HUES64 (cell line): ENCODE results near the gene TPST1.

Experiments
- H3K27ac ChIP-seq: 2 replicates; pipeline ENCODE4 v1.7.0; 2013; ENCODE audit warnings: low read depth, low read length, inconsistent platforms
- H3K27me3 ChIP-seq: 2 replicates; pipeline ENCODE4 v1.6.1; 2013; ENCODE audit warnings: mild to moderate bottlenecking, low read length; ENCODE audit not compliant: insufficient read depth
- H3K36me3 ChIP-seq: 2 replicates; pipeline ENCODE4 v1.6.1; 2013; ENCODE audit warnings: mild to moderate bottlenecking, low read length; ENCODE audit not compliant: insufficient read depth
- H3K4me1 ChIP-seq: 2 replicates; pipeline ENCODE4 v1.6.1; 2013; ENCODE audit warnings: mild to moderate bottlenecking, low read length, moderate library complexity; ENCODE audit not compliant: insufficient read depth
- H3K4me3 ChIP-seq: 2 replicates; pipeline ENCODE4 v1.5.1; 2013; ENCODE audit warnings: mild to moderate bottlenecking, low read length, moderate library complexity
- H3K9ac ChIP-seq: 2 replicates; pipeline ENCODE4 v1.6.1; 2013; ENCODE audit warnings: mild to moderate bottlenecking, low read depth, low read length
- H3K9me3 ChIP-seq: 2 replicates; pipeline ENCODE4 v1.6.1; 2013; ENCODE audit warnings: low read depth, low read length; ENCODE audit not compliant: insufficient read depth
- WGBS: fragments of 150-250, 120-280 bp; methylation state at CpG from one replicate; pipeline ENCODE4 v1.1.7; 2013; ENCODE audit warnings: missing lambda C conversion rate; 5-methylcytosine and 5-hydroxymethylcytosine counted together

Gene TPST1

GRCh38 chr7:66265566-66265965 is 60.4 kb downstream of the TPST1 start:
- Histone ChIP-seq H3K36me3 (peaks cover 2% of the 10 kb centered on the region; the same call in 1 of the 2 replicates), H3K4me1 (no peaks in the 10 kb centered on the region), H3K9ac (no peak overlapping the region), H3K4me3 (no peak overlapping the region), H3K27me3 (no peaks in the 10 kb centered on the region), H3K9me3 (peaks cover 31% of the 10 kb centered on the region), H3K27ac (no peak overlapping the region)
- 100% methylated on average over 1 of the region's 1 CpG for WGBS

DNA sequence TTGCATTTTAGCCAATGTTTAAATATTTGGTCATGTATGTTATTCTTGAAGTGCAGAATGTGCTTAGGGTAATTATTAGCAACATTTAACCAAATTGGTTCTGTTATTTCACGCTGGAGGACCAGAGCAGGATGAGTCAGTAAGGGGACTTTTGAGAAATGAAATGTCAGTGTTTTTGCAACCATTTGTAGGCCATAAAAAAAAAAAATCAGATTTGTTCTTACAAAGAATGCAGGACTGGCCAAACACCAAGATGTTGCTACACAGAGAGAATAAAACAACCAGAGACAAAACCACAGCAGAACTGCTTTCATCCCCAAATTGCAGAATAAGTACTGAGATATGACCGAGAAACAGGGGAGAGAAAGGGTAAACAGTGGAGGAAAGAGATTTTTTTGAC is 62.1 kb downstream of the TPST1 start:
- Histone ChIP-seq H3K4me3 (no peak overlapping the region), H3K27me3 (no peaks in the 10 kb centered on the region), H3K9me3 (peaks cover 31% of the 10 kb centered on the region), H3K9ac (no peak overlapping the region), H3K27ac (no peak overlapping the region), H3K36me3 (peaks cover 2% of the 10 kb centered on the region; the same call in 1 of the 2 replicates), H3K4me1 (no peaks in the 10 kb centered on the region)
- 96% methylated on average over 2 of the region's 2 CpGs for WGBS

- no peak overlapping the region for H3K27ac ChIP-seq
- no peak overlapping the region for H3K9ac ChIP-seq
- H3K27me3 ChIP-seq, result no peaks in the 10 kb centered on the region
- H3K36me3 ChIP-seq, result no peaks in the 10 kb centered on the region
- 91% methylated on average over 1 of the region's 1 CpG for WGBS
- no peaks in the 10 kb centered on the region for H3K4me1 ChIP-seq
- no peak overlapping the region for H3K4me3 ChIP-seq
- peaks cover 15% of the 10 kb centered on the region for H3K9me3 ChIP-seq
Observed at GRCh38 chr7:66269978-66270377, 64.8 kb downstream of the TPST1 start.

- 98% methylated on average over 3 of the region's 3 CpGs for WGBS
- no peaks in the 10 kb centered on the region for H3K9me3 ChIP-seq
- H3K9ac ChIP-seq, result no peak overlapping the region
- no peak overlapping the region for H3K4me3 ChIP-seq
- H3K27ac ChIP-seq, result no peak overlapping the region
- no peaks in the 10 kb centered on the region for H3K36me3 ChIP-seq
- H3K4me1 ChIP-seq, result no peaks in the 10 kb centered on the region; the same call in 1 of the 2 replicates
- H3K27me3 ChIP-seq, result no peaks in the 10 kb centered on the region
Observed at GRCh38 chr7:66272321-66272720, 67.2 kb downstream of the TPST1 start.

DNA sequence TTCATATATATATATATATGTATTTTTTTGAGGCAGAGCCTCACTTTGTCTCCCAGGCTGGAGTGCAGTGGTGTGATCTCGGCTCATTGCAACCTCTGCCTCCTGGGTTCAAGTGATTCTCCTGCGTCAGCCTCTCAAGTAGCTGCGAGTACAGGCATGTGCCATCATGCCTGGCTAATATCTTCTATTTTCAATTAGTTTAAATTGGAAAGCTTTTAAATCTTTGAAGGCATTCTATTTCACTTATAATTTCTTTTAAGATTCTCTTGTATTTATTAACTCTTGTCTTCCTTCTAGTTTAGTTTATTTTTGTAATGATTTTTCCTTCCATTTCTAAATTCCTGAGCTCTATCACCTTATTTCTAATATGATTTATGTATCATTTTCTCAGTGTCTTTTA is 71.2 kb downstream of the TPST1 start:
- 98% methylated on average over 3 of the region's 3 CpGs for WGBS
- Histone ChIP-seq H3K4me3 (no peak overlapping the region), H3K4me1 (no peaks in the 10 kb centered on the region; the same call in none of the 2 replicates), H3K27me3 (no peaks in the 10 kb centered on the region), H3K9me3 (no peaks in the 10 kb centered on the region), H3K27ac (no peak overlapping the region), H3K36me3 (no peaks in the 10 kb centered on the region), H3K9ac (no peak overlapping the region)

GRCh38 chr7:66277492-66277891 is 72.4 kb downstream of the TPST1 start:
- H3K36me3 ChIP-seq, result no peaks in the 10 kb centered on the region
- peaks cover 5% of the 10 kb centered on the region for H3K4me1 ChIP-seq
- H3K9me3 ChIP-seq, result no peaks in the 10 kb centered on the region
- no peak overlapping the region for H3K9ac ChIP-seq
- no peak overlapping the region for H3K27ac ChIP-seq
- no peak overlapping the region for H3K4me3 ChIP-seq
- H3K27me3 ChIP-seq, result no peaks in the 10 kb centered on the region

DNA sequence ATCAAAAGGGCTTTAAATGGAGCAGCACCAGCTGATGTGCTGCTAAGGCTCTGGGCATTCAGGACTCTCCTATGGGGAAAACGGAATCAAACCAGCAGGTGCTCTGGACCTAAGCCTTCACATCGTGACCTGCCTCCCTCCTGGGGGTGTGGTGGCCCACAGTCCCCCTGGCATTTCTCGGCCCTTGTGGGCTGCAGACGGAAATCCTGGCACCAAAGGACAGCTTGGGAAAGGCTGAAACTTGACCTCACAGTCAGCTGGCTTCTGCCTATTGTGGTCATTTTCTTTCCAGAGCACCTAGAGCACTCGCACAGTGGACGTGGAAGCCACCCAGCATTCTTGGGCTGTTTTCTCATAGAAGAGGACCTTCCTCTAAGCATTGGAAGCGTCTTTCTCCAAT is 74.8 kb downstream of the TPST1 start:
- H3K9me3 ChIP-seq, result no peaks in the 10 kb centered on the region
- no peak overlapping the region for H3K9ac ChIP-seq
- no peaks in the 10 kb centered on the region for H3K27me3 ChIP-seq
- H3K4me1 ChIP-seq, result peaks cover 5% of the 10 kb centered on the region
- 87% methylated on average over 7 of the region's 7 CpGs for WGBS
- H3K36me3 ChIP-seq, result no peaks in the 10 kb centered on the region
- H3K4me3 ChIP-seq, result no peak overlapping the region
- no peak overlapping the region for H3K27ac ChIP-seq

DNA sequence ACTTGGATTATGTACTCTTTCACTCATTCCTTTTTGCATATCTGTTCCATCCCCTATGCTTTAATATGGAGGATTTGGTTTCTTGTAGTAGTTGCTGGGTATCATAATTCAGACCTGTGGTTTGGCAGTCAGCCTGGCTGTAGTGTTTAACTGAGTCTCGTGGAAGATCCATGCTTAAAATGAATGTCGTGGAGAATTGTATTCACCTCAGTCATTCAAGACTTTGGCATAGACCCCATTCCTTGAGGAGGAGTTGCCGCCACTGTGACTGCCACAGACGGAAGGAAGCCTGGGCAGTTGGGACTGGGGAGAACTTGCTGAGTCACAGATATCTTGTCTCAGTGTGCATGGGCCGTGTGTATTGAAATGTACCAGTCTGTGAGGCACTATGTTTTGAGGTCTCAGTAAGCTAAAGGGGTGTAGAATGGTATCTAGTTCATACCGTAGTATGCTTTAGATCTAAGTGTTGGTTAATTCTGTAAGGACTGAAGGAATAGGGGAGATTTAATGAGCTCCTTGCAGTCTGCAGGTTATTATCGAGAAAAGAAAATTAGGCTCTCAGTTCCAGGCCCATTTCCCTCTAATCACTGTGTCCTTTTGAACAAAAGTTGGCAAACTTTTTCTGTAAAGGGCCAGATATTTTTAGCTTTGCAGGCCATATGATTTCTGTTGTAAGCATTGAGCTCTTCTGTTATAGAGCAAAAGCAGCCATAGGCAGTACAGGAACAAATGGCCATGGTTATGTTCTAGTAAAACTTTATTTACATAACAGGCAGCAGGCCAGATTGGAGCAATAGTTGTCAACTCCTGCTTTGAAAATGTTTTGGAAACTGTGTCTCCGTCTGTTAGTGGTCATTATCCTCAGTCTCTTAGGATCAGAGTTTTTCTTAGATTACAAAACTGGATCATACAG is 76.8 kb downstream of the TPST1 start:
- no peaks in the 10 kb centered on the region for H3K36me3 ChIP-seq
- WGBS, result 81% methylated on average over 8 of the region's 8 CpGs
- no peak overlapping the region for H3K9ac ChIP-seq
- no peaks in the 10 kb centered on the region for H3K27me3 ChIP-seq
- H3K4me1 ChIP-seq, result peaks cover 5% of the 10 kb centered on the region
- H3K4me3 ChIP-seq, result no peak overlapping the region
- H3K9me3 ChIP-seq, result no peaks in the 10 kb centered on the region
- no peak overlapping the region; the same call in 1 of the 2 replicates for H3K27ac ChIP-seq

DNA sequence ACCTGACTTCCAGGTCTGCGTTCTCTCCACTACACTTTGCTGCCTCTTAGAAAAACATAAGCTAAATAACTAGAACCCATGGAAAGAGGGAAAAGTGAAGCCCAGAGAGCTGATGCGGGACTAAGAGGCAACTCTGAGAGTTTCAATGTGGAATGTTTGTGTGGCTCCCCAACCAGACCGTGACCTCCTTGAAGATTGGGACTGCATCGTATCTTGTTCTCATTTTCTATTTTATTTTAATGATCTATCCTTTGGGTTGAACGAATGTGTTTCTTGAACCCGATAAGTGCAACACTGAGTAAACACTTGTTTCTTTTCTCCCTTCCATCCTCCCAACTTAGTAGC is 77.4 kb downstream of the TPST1 start:
- 92% methylated on average over 5 of the region's 6 CpGs for WGBS
- H3K9ac ChIP-seq, result no peak overlapping the region

DNA sequence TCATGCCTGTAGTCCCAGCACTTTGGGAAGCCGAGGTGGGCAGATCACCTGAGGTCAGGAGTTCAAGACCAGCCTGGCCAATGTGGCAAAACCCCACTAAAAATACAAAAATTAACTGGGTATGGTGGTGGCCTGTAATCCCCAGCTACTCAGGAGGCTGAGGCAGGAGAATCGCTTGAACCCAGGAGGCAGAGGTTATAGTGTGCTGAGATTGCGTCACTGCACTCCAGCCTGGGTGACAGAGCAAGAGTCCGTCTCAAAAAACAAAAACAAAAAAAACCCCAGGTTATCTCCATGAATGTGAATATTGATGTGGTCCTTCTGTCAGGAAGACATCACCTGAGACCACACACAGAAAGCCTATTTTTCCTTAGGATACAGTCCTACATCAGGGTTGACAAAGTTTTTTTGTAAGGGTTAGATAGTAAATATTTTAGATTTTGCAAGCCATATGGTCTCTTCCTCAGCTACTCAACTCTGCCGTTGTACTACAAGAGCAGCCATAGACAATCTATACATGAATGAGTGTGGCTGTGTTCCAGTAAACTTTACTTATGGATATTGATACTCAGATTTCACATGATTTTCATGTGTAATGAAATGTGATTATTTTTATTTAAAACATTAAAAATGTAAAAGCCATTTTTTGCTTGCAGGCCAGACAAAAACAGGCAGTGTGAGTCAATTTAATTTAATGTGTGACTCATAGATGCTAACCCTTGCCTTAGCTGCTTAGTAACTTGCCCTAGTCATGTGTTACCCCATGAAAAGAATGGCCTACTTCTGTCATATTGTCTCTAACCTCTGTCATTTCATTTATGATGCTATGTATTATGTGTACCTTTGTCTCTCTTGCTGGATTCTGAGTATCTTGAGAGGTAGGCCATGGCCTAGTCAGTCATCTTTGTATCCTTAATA is 78.1 kb downstream of the TPST1 start:
- Histone ChIP-seq H3K36me3 (no peaks in the 10 kb centered on the region), H3K9ac (no peak overlapping the region), H3K27ac (no peak overlapping the region), H3K27me3 (no peaks in the 10 kb centered on the region), H3K4me1 (peaks cover 5% of the 10 kb centered on the region; the same call in 1 of the 2 replicates), H3K9me3 (no peaks in the 10 kb centered on the region), H3K4me3 (no peak overlapping the region)
- 100% methylated on average over 3 of the region's 5 CpGs for WGBS

More for the DNA sequence above, 77.4 kb downstream of the TPST1 start:
- Histone ChIP-seq H3K27ac (no peak overlapping the region), H3K36me3 (no peaks in the 10 kb centered on the region), H3K4me1 (peaks cover 5% of the 10 kb centered on the region; the same call in 1 of the 2 replicates), H3K27me3 (no peaks in the 10 kb centered on the region), H3K9me3 (no peaks in the 10 kb centered on the region), H3K4me3 (no peak overlapping the region)

DNA sequence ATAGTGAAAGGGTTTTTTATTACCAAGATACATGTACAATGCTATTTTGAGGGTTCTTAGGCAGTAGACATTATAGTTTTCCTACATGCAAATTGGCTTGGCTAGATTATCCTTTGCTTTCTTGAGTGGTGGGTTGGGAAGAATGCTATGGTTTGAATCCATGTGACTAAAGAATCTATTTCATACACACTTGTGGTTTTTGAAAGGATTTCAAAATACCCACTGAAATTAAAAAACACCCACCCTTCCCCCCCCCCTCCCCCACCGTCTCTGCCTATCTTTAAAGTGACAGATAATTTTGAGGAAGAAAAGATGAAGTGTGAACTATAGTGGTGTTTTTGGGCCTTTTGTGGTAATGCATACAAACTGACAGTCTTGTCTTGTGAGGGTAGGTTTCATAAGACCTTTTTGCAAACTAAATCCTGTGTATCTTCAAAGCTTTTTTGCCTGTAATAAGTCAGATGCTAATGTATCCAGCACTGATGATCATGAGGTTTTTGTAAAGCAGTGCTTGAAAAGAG is 90.9 kb downstream of the TPST1 start:
- Histone ChIP-seq H3K4me3 (no peak overlapping the region), H3K9me3 (peaks cover 13% of the 10 kb centered on the region; the same call in 1 of the 2 replicates), H3K4me1 (0 out of 2 replicates have a peak, but pooled peaks cover 2% of the 10 kb centered on the region), H3K27me3 (no peaks in the 10 kb centered on the region), H3K36me3 (no peaks in the 10 kb centered on the region), H3K9ac (no peak overlapping the region), H3K27ac (no peak overlapping the region)
- no CpG with 5 or more reads among the region's 1 CpG for WGBS
